ENCODE results near the gene PTPRD.

The PTPRD gene

DNA sequence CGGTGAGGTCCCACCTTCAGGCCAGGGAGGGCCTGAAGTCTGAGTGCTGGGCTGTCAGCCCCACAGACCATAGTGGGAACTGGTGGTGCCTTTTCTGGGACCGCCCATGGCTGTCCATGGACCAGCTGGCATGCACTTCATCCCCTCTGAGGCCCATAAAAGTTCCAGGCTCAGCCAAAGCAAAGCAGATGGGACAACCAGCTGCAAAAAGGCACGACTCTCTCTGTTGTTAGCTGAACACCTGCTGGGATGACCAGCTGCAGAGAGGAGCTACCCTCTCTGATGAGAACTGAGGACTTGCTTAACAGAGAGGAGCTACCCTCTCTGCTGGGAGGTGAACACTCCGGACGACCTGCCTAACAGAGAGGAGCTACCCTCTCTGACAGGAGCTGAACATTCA, 1968.9 kb downstream of the PTPRD start:
- DNase-seq (ENCODE audit: low read depth), result no peak

DNA sequence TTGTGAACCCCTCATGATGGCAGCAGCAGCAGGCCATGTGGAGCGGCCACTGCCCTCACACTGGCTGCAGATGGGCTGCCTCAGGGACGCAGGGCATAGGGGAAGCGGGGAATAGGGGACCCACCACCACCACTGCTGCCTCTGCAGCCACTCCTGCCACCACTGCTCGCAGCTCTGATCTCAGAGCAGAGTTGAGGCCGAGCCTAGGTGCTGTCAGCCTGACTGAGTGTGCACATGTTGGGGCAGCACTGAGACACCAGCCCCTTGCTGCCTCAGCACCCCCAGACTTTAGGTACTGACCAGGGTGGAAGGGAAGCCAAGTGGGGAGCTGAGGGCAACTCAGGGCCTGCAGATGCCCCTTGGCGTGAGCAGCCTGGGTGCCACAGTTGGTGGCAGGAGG, 1969.3 kb downstream of the PTPRD start:
- DNase-seq (ENCODE audit: low read depth), result no peak

DNA sequence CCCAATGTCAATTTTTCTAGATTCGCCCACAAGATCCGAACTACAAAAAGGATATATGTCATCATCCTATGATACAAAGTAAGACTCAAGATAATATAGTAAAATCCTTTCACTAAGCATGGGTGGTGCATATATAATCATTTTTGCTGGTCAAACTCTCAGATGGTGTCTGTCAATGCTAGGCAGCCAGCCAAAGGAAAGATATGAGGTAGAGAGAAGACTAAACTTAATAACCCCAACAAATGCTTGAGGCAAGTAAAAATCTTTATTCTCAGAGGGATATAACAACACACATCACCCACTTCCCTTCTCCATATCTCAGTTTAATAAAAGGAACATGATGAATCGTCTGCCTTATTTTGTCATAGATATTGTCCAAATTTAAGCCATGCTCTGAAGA, 1972.0 kb downstream of the PTPRD start:
- DNase-seq (ENCODE audit: low read depth), result no peak

DNA sequence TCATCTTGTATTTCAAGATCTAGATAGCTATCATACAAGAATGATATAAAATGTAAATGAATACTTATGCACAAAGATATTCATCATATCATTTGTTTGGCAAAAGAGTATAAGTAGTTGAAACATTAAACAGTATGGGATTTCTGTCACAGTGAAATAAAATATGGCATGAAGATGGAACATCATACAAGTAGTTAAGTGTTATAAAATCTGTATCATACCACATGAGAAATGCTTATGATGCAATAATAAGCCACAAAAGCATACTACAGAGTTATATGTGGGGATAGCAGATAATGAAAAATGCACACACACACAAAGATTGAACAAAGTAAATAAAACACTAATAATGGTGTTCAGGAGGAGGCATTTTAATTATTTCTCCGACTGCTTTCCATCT, 1975.2 kb downstream of the PTPRD start:
- DNase-seq (ENCODE audit: low read depth), result no peak

DNA sequence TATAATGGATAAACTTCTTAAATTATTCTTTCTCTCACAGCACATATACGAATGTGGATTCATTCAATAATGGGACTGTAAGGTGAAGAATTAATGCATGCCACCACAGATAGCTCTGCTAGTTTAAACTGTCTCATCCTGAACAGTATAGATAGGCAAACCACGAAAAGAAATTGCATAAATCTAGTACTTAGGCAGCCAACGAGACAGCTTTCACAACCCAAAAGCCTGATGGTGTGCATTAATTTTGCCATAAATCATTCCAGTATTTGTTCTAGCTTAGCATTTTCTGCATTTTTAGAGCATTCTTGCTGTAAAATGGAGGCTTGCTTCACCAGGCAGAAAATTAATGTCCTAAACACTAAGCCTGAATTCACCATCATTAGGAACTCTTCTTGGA, 1979.0 kb downstream of the PTPRD start:
- no peak for DNase-seq (ENCODE audit: low read depth)

DNA sequence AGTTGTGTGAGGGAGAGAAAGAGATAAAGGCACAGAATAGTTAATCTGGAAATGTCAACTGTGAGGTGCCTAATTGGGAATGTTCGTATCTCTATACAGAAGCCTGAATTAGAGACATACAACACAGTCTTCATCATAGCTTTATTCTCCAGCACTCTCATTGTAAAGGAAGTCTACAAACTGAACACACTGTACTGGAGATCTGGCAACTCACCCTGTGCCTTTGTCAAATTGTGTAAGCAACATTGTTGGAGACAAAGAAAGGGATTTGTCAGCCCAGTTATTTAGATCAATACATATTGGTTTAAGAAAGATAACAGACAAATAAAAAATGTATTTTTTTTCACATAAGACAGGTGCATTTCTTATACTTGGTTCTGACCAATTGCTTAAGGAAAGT, 1980.3 kb downstream of the PTPRD start:
- no peak for DNase-seq (ENCODE audit: low read depth)

DNA sequence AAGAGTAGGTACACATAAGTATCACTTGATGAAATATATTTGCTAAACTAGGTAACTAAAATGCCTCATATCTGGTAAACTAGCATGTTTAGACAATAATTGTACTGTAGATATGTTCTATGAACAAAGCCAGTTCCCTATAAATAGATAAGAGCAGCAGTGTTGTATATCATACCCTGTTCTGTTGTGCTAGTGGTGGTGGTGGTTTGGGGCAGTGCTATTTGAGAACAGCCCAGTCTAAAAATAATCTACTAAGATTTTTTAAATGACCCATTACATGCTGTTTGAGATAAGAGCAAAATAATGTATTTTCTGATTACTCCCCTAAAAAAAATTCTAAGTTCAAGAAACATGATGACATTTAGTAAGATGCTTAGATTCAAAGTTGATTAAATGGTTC, 1984.0 kb downstream of the PTPRD start:
- DNase-seq (ENCODE audit: low read depth), result no peak

DNA sequence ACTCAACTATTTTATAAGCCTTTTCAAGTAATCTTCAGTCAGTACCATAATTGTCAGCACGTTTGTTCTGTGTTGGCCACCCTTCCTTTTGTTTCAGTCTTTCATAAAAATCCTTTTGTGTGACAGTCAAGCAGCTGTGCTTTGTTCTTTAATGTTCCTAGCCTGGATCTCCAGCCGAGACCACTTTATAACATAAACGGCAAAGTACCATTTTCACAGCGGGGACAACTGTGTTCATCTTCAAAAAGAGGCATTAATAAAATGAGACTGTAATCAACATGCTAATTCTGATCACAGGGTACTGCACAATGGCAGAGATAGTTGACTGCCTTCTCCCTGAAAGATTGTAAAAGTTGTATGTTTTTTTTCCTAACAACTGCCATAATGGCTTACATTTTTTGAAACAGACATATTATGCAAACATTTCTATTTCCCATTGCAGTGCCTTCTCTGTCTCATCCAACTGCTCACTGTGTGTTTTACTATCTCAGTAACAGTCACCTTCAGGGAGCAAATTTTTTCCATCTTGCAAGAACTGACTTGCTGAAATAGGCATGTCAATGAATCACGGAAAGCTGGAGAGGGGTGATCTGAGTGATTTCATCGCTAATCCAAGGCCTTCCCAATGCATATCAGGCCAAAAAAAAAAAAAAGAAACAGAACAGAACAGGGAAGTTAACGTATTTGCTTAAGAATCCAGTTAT, 1984.7 kb downstream of the PTPRD start:
- DNase-seq (ENCODE audit: low read depth), result no peak

DNA sequence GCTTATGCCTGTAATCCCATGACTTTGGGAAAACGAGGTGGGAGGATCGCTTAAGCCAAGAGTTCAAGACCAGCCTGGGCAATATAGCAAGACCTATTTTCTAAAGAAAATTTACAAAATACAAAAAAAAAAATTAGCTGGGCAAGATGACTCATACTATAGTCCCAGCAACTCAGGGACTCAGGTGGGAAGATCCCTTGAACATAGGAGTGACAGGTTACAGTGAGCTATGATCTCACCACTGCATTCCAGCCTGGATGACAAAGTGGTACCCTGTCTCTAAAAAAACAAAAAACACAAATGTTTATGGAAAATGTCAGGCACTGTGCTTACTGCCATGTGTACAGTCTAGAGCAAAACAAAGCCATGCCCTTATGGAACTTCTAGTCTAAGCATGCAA, 1989.9 kb downstream of the PTPRD start:
- no peak for DNase-seq (ENCODE audit: low read depth)

DNA sequence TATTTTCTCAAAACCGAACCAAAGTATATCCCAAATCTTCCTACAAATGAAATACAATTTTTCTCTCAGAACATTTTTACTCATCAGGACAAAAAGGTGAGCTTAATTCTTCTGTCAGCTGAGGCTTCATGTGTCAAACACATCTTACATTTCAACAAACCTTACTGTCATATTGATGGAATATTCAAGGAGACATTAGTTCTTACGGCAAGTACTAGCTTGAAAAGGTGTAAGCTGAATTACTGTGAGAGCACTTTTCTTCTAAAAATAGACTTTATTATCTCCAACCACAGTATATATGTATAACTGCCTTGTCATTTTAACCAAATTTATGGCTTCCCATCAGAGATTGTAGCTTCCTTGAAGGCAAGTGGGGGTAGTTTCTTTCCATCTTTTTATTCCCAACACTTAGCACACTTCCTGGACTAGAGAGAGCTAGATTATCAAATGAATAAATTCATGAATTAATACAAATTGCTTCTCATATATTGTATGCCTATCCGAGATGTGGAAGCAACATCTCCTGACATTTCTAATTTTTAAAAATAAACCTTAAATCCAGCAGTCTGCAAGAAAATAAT, 1990.5 kb downstream of the PTPRD start:
- no peak for DNase-seq (ENCODE audit: low read depth)

DNA sequence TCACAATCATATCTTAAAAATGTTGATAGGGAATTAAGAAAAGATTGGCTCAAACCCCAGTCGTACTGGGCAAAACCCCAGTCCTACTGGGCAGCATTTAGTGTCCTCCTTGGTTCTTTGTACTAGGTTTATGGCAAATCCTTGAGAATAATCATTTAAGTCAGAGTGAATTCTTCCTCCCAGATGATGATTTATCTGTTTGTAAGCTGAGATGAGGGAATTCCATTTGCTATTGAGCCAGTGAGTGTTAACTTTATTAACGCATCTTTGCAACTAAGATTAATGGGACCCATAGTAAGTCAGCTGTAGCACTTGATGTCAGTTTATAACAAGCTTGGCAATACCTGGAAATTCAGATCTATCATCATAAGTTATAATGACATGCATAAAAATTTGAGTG, 1991.4 kb downstream of the PTPRD start:
- no peak for DNase-seq (ENCODE audit: low read depth)

DNA sequence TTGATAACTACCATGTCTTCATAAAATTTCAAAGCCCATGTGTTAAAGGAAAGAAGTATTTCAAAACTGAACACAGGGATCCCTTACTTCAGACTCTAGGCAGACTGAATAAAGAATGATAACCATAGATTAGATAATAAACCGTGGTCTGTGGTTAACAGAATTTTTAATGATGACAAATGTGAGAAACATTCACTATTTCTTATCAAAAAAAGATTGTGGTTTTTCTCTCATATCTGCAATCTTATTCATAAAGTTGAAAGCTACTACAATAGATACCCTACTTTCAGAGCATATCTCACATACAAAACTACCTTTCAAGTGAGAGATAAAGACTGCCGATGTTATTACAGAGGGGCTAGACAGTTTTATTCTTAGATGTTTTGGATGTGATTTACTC, 1996.4 kb downstream of the PTPRD start:
- DNase-seq (ENCODE audit: low read depth), result no peak

DNA sequence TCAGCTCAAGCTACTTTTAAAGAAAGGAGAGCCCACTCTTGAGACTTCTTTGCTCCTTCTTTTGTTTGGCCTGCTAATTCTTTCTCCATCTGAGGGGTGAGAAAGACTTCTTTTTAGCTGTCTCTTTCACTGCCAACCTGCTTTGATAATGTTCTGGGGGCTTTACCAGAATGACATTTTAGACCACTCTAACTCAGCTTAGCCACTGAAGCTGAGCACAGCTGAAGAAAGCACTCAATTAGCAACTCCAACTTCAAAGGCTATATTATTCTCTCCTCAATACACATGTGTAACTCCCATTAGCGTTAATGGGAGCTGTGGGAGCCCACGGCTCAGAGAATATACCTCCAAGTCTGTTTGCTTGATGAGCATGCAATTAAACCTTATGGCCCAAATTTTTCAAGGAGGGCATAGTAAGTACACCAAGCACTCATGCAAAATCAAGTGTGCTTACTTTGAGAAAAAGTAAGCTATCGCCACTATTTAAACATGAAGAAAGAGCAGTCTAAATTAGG, 1997.8 kb downstream of the PTPRD start:
- DNase-seq (ENCODE audit: low read depth), result no peak

DNA sequence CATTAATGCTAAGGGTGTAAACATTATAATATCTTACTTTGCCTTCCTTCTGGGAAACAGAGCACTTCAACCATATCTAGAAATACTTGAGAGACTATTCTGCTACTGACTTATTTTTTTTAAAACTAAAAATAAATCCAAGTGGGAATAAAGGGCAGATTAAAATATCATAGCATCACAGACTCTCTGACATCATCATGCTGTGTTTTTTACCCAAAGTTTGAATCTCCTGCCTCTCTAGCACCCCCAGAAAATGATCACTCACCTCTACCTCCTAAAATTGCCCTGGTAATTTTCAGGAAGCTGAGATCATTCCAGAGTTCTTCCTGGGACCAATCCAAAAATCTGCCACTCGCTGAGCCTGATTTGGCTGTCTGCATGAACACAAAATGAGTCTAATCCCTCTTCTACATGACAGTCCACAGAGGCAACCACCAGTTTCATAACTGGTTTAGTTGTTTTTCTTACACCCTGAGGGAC, 1999.4 kb downstream of the PTPRD start:
- no peak for DNase-seq (ENCODE audit: low read depth)

DNA sequence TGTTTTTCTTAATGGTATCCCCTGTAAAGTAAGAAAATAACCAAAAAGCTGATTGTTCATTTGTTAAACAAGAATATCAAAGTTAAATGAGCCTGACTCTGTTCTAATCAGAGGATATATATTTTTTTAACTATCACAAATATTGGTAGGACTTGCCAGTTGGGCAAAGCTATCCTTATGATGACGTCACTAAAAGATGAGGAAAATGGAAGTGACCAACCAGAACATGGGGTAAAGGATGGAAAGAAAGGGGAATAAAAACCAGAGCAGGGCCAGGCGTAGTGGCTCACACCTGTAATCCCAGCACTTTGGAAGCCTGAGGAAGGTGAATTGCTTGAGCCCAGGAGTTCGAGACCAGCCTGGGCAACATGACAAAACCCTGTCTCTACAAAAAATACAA, 2001.6 kb downstream of the PTPRD start:
- no peak for DNase-seq (ENCODE audit: low read depth)

DNA sequence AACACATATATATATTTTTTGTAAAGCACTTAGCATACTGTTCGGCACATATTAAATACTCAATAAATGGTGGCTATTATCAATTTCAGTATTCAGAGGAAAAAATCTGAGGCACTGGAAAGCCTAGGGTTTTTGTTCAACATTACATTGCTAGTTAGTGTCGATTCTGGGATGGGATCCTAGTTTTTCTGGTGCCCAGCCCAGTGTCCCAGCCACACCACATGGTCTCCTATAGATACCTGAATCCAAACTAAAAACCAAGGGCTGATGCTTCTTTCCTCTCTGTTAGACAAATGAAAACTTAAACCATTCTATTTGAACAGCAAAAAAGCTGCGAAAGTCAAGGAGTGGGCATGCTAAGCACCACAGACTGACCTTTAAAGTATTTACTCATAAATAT, 2002.5 kb downstream of the PTPRD start:
- DNase-seq (ENCODE audit: low read depth), result no peak

DNA sequence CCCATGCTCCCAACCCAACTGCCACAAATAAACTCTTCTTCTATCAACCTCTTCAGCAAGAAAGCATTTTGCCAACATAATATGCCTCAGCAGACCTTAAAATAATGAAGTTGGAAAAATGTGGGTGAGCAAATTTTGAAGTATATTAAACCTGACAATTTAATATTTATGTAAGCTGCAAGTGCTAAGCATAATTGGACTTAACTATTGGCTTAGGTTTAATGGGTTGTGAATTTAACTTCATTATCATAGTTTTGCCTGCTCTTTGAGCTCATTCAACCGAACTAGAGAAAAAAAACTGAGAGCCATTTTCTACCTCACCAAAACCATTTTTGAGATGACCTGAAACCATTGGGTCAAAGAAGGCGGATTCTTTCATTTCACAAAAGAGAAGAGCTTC, 2007.7 kb downstream of the PTPRD start:
- DNase-seq (ENCODE audit: low read depth), result no peak

DNA sequence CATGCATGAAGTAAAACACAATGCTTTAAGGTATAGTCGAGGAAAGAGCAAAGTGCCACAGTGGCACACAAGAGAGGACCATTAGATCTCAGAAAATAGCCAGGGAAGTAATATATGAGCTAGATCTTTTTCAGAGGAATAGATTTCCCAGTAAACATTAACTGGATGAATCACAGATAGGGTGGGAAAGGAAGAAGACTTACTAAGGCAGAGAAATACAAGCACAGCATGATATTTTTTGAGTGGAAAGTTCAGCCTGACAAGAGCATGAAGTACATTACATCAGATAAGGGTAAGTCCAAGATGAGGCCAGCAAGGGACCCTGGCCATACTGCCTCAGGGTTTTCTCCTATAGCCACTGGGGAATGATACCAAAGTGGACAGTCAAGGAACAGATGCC, 2008.6 kb downstream of the PTPRD start:
- no peak for DNase-seq (ENCODE audit: low read depth)

DNA sequence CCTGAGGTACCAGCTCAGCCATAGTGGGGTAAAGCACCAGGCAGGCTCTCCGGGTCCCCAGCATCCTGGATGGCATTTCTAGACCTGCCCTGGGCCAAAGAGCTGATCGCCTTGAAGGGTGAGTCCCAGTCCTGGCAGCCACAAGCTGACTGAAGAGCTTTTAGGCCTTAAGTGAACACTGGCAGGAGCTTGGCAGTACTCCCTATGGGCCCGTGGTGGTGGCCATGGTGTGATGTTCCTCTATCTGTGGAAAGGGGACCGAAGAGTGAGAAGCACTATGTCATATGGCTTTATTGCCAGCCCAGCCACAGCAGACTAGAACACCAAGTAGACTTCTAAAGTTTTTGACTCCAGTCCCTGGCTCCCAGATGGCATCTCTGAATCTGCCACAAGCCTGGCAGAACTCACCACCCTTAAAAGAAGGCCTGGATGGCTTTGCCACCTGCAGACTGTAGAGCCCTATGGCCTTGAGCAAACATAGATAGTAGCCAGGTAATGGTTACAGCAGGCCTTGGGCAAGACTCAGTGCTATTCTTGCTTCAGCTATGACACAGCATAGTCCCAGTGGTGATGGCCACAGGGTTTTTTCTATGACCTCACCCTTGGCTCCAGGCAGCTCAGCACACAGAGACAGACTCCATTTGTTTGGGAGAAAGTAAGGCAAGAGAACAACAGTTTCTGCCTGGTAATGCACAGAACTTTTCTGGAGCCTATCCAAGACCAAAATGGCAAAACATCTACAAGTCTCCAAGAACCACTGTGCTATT, 2011.7 kb downstream of the PTPRD start:
- no peak for DNase-seq (ENCODE audit: low read depth)

DNA sequence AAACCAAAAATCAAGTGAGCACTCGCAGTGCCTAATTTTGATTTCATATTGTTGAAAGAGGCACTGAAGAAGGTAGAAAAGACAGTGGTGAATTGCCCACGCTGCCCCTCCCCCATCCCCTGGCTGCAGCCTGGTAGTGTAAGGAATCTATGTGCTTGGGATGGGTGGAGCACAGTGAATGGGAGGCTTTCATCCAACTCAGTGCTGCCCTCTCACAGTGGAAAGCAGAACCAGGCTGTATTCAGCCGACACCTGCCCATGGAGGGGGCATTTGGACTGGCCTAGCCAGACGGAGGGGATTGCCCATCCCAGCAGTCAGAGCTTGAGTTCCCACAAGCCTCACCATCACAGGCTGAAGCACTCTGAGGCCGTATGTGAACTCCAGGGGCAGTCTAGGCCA, 2012.9 kb downstream of the PTPRD start:
- DNase-seq (ENCODE audit: low read depth), result no peak

DNA sequence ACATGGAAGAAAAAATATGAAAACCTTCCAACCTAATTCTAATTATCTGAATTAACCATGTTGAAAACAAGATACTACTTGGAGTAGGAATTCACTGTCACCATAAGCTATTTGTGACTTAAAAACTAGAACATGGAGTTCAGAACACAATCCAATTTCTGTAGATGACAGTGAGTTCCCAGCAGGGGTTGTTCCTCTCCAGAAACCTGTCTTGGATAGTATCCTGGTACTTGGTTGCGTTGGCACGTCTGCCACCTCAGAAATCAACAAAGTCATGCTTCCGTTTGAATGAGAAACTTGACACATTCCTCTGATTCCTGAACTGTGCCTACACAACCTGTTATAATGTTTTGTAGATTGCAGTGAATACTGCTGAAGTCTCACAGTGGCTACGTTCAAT, 2023.3 kb downstream of the PTPRD start:
- DNase-seq (ENCODE audit: low read depth), result no peak

DNA sequence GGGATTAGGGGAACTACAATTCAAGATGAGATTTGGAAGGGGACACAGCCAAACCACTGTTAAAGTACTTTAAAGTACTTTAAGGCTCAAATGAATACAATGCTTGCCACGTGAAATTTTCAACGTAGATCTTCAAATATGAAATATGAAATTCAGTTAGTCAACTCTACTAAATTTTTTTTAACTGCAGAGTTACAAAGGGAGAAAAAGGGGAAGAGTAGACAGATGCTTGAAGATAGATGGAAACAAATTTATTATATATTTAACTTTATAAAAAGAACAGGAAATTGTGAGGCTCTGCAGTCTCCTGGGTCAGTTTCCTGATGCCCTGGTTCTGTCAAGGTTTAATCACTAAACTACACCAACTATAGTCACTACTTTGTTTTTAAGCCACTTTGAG, 2027.8 kb downstream of the PTPRD start:
- DNase-seq (ENCODE audit: low read depth), result no peak

DNA sequence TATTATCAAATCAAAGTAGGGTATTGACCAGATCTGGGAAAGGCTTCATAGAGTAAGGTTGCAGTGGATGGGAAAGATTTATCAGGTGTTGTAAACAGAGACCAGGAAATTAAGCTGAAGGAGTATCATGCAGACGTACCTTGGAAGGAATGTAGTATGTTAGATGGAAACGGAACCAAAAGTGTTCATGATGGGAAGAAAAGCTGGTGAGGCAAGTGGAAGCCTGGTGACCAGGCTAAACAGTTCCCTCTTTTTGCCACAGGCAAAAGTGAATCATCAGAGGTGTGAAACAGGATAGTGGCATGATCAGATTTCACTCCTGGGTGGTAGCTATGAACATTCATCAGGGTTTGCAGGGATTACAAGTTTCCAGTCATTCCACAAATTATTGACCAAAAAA, 2033.1 kb downstream of the PTPRD start:
- no peak for DNase-seq (ENCODE audit: low read depth)
